Psoas muscle (tissue), 8 donors: ENCODE results near the gene CLCF1. TPM values are rescaled to one million over a fixed set of nuclear protein-coding genes. Genes with fewer than 3 reads are reported as not detected.

Experiments
- ATAC-seq, 4 donors: fragments of 200-7000 bp; cut with Tn5 transposase; one replicate each; pipeline ENCODE4 v1.9.1; 2020; ENCODE audit warnings: moderate library complexity in 3 of 4, mild to moderate bottlenecking in 2 of 4
- DNase-seq, 2 donors: peaks; one replicate each; pipeline ENCODE4 v3.0.0-alpha.2; 2020
- H3K27ac ChIP-seq: fragments of 200-600 bp; one replicate; pipeline ENCODE4 v1.8.0; 2022
- H3K27me3 ChIP-seq, 3 donors: fragments of 200-600 bp in 1 of 3; one replicate each; pipeline versions ENCODE4 v1.6.1 to v1.8.0; 2013 to 2022; ENCODE audit warnings: low read length in 2 of 3, mild to moderate bottlenecking in 2 of 3, moderate library complexity in 1 of 3; ENCODE audit not compliant: insufficient read depth in 3 of 3
- H3K36me3 ChIP-seq, 2 donors: fragments of 200-600 bp in 1 of 2; one replicate each; pipeline versions ENCODE4 v1.6.1 to v1.8.0; 2013 to 2022; ENCODE audit warnings: low read depth in 1 of 2, mild to moderate bottlenecking in 1 of 2, moderate library complexity in 1 of 2; ENCODE audit not compliant: insufficient read depth in 1 of 2
- H3K4me1 ChIP-seq: fragments of 200-600 bp; one replicate; pipeline ENCODE4 v1.8.0; 2022
- H3K4me3 ChIP-seq: fragments of 200-600 bp; one replicate; pipeline ENCODE4 v1.8.0; 2022; ENCODE audit warnings: mild to moderate bottlenecking
- H3K9me3 ChIP-seq: fragments of 200-600 bp; one replicate; pipeline ENCODE4 v1.8.0; 2022
- CTCF ChIP-seq: fragments of 200-600 bp; IDR thresholded peaks from one replicate; pipeline ENCODE4 v1.8.0; 2022; ENCODE audit warnings: antibody characterized with exemption
- WGBS, 3 donors: extraction: QIAGEN DNeasy Blood & Tissue Kit; methylation state at CpG; one replicate each; pipeline versions ENCODE4 v1.1.6 to v1.1.7; 2013; 5-methylcytosine and 5-hydroxymethylcytosine counted together
- intact Hi-C, 2 donors: fragments of 100-400 bp; cut with DNase I; formaldehyde crosslinking; loops; one replicate each; pipeline versions ENCODE4 v1.11.0 to v1.14.2; 2022
- polyA plus RNA-seq, 3 donors: library from polyadenylated mRNA; stranded (reverse); fragments of 200-250 nt; gene quantifications; one replicate each; pipeline ENCODE4 v1.2.3, GENCODE V29; 2013
- total RNA-seq, 4 donors: library from RNA; stranded (reverse); fragmentation: NEBNext Ultra II Directional in 2 of 4; extraction: Animal tissue kit (Norgen Biotek cat#: 25700) in 2 of 4; gene quantifications; one replicate each; pipeline versions ENCODE4 v1.2.1 to v1.2.4, GENCODE V29; 2021 to 2023
- donor health status: healthy with polysubstance abuse.
- donor health status: DM: no; HTN: no; CAD: no; lungs with moderate emphysema.
- donor health status: Bipolar disorder and iron deficiency.
- donor health status: healthy.
- donor health status: DM: yes; HTN: yes; CAD: no.
- donor health status: DM: no; HTN: no; CAD: no.
- donor health status: DM: no; HTN: no; CAD: no.
- donor health status: DM: yes; HTN: yes; CAD: no.

CLCF1 gene
- total and polyA plus RNA-seq, 7 donors, result 0.44 to 6.5 (median 0.69) TPM

GRCh38 chr11:67369275-67369674 lies 4.1 kb downstream of the CLCF1 start:
- intact Hi-C loops, result no loop called here
- H3K36me3 ChIP-seq, result no peaks in the 10 kb centered on the region
- TF ChIP-seq CTCF, result no peak
- H3K27me3 ChIP-seq, result peaks cover 0 to 46% (median 9%) of the 10 kb centered on the region in 3 donors
- ATAC-seq, result no peak
- H3K27ac ChIP-seq, result no peak overlapping the region
- WGBS, 3 donors, result 84 to 89% (median 88%) methylated on average over 8 of the region's 8 CpGs
- H3K4me3 ChIP-seq, result no peak overlapping the region
- H3K4me1 ChIP-seq, result peaks cover 12% of the 10 kb centered on the region
- no peaks in the 10 kb centered on the region for H3K9me3 ChIP-seq
- no peak for DNase-seq

GRCh38 chr11:67368621-67369020 lies 4.8 kb downstream of the CLCF1 start:
- Histone ChIP-seq H3K4me3 (no peak overlapping the region), H3K4me1 (peaks cover 5% of the 10 kb centered on the region), H3K36me3 (no peaks in the 10 kb centered on the region), H3K27me3 (peaks cover 0 to 39% (median 9%) of the 10 kb centered on the region in 3 donors), H3K27ac (no peak overlapping the region), H3K9me3 (no peaks in the 10 kb centered on the region)
- DNase-seq, result no peak
- intact Hi-C loops, result no loop called here
- ATAC-seq, result no peak
- 70 to 93% (median 78%) methylated on average over 3 of the region's 3 CpGs for WGBS, 3 donors
- TF ChIP-seq CTCF, result no peak

- Histone ChIP-seq H3K4me1 (peaks cover 4% of the 10 kb centered on the region), H3K27ac (no peak overlapping the region), H3K9me3 (no peaks in the 10 kb centered on the region), H3K27me3 (peaks cover 0 to 33% (median 9%) of the 10 kb centered on the region in 3 donors), H3K36me3 (no peaks in the 10 kb centered on the region), H3K4me3 (no peak overlapping the region)
- no peak for DNase-seq
- 69 to 72% (median 70%) methylated on average over 7 of the region's 7 CpGs for WGBS, 3 donors
- no peak for TF ChIP-seq CTCF
- no peak for ATAC-seq
- intact Hi-C loops, result no loop called here
Measured at GRCh38 chr11:67367761-67368227, 5.6 kb downstream of the CLCF1 start.

GRCh38 chr11:67366961-67367760 lies 6.2 kb downstream of the CLCF1 start:
- H3K36me3 ChIP-seq, result no peaks in the 10 kb centered on the region
- ATAC-seq (peak in 2 of 4 donors; percentile 2 to 5), DNase-seq (no peak)
- no peak overlapping the region for H3K4me3 ChIP-seq
- peaks cover 0 to 33% (median 8%) of the 10 kb centered on the region in 3 donors for H3K27me3 ChIP-seq
- H3K9me3 ChIP-seq, result no peaks in the 10 kb centered on the region
- H3K4me1 ChIP-seq, result peaks cover 3% of the 10 kb centered on the region
- TF ChIP-seq CTCF, result no peak
- intact Hi-C loops, result no loop called here
- H3K27ac ChIP-seq, result no peak overlapping the region
- WGBS, 3 donors, result 52 to 56% (median 54%) methylated on average over 22 to 25 of the region's 25 CpGs
